ENCODE measurements around the gene OSTM1.

GRCh38 chr6:108093781-108094300, 19.3 kb upstream of the OSTM1 start:
- TF ChIP-seq CTCF (conservative IDR thresholded peaks at IDR 0.05; ENCODE audit: low read length): no peak
- no peak for TF ChIP-seq EZH2phosphoT487 (IDR thresholded peaks at IDR 0.05; ENCODE audit: borderline replicate concordance, low read depth, low read length)
